RWPE1 (cell line): Measurements from ENCODE around the gene C11orf16.

Experiments used
- CTCF ChIA-PET: fragments of 350-600 bp; sonication (Branson Sonifier 250); formaldehyde crosslinking; extraction: SDS; loops from one replicate; lab custom pipeline; 2021; lab: Yijun Ruan, JAX
- POLR2A ChIA-PET: fragments of 400-600 bp; formaldehyde crosslinking; extraction: SDS; loops from one replicate; lab custom pipeline; 2020; ENCODE audit warnings: antibody characterized with exemption; ENCODE audit not compliant: low non-redundant PET; lab: Yijun Ruan, JAX
- DNase-seq: peaks from one replicate; pipeline ENCODE4 v3.0.0; 2012; ENCODE audit warnings: low spot score
- H3K27ac ChIP-seq: fragments of 450-650 bp; 2 replicates; pipeline ENCODE4 v1.5.1; 2017
- TF ChIP-seq, protein P1 (sequence below): fragments of 450-650 bp; conservative IDR thresholded peaks from 2 replicates; pipeline ENCODE4 v1.5.1; 2017; ENCODE audit warnings: low read depth, mild to moderate bottlenecking

Gene C11orf16

DNA sequence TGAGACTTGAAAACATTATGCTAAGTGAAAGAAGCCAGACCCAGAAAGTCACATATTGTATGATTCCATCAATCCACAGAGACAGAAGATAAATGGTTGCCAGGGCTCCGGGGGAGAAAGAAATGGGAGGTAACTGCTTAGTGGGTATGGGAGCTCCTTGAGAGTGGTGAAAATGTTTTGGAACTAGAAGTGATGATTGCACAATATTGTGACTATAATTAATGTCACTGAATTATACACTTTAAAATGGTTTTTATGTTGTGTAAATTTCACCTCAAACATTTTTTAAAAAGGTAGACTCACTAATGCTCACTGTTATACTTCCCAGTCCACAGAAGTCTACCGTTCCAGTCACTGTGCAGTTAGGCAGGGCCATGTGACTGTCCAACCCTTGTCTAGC, 54.0 kb downstream of the C11orf16 start:
- no peak for DNase-seq
- TF ChIP-seq, protein P1, sequence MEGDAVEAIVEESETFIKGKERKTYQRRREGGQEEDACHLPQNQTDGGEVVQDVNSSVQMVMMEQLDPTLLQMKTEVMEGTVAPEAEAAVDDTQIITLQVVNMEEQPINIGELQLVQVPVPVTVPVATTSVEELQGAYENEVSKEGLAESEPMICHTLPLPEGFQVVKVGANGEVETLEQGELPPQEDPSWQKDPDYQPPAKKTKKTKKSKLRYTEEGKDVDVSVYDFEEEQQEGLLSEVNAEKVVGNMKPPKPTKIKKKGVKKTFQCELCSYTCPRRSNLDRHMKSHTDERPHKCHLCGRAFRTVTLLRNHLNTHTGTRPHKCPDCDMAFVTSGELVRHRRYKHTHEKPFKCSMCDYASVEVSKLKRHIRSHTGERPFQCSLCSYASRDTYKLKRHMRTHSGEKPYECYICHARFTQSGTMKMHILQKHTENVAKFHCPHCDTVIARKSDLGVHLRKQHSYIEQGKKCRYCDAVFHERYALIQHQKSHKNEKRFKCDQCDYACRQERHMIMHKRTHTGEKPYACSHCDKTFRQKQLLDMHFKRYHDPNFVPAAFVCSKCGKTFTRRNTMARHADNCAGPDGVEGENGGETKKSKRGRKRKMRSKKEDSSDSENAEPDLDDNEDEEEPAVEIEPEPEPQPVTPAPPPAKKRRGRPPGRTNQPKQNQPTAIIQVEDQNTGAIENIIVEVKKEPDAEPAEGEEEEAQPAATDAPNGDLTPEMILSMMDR: no peak
- CTCF ChIA-PET: no interaction called here
- H3K27ac ChIP-seq: no peak overlapping the region
- POLR2A ChIA-PET: interaction anchor here (0.7 kb wide), 1 partner anchor 190 kb away, joined by 3 read pairs; no protein-coding TSS in a partner anchor

DNA sequence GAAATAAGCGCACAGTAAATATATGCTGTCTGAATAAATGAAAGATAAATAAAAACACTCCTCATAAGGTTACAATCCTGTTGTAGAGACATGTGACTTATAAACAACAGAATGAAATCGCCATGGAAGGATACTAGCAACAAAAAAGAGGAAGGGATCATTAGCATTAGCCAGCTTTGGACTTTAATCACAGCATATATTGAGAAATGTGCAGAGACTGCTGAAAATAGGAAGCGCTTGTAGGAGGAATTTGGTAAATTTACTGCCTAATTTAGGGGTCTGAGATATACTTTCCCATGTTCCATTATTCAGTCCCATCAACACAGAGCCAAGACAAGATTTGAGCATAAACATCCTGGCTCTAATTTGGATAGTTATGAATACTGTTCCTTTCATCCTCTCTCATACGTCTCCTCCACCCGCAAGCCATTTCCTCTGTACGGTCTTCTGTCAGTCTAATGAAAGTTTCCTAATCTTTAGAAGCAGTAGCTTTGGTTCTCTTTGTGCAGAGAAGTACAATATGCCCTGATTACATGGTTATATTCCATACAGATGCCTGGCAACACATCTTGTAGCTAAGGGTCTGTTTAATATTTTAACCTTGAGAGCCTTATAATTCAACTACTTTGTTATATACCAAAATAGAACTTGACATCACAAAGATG, 58.9 kb downstream of the C11orf16 start:
- no peak for DNase-seq
- TF ChIP-seq, protein P1: no peak
- H3K27ac ChIP-seq: no peak overlapping the region
- CTCF ChIA-PET: interaction anchor here (0.8 kb wide), 1 partner anchor 392 kb away, joined by 3 read pairs; the partner anchor contains the start of gene DENND5A
- POLR2A ChIA-PET: no interaction called here

DNA sequence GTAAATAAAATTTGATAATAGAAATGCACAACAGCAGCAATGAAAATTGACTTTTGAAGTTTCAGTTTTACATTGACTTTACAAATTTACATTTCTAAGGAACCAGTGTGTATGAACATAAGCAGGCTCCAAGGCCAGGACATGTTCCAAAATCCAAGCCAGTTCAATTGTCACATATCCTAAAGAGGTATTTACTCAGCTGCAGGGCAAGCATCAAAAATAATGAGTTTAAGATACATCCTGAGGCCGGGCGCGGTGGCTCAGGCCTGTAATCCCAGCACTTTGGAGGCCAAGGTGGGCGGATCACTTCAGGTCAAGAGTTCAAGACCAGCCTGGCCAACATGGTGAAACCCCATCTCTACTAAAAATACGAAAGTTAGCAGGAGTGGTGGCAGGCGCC, 60.8 kb downstream of the C11orf16 start:
- TF ChIP-seq, protein P1: no peak
- ChIA-PET CTCF (no interaction called here), POLR2A (no interaction called here)
- 0 out of 2 replicates have a peak overlapping the region, but pooled peaks have one; percentile 38 for H3K27ac ChIP-seq
- no peak for DNase-seq

DNA sequence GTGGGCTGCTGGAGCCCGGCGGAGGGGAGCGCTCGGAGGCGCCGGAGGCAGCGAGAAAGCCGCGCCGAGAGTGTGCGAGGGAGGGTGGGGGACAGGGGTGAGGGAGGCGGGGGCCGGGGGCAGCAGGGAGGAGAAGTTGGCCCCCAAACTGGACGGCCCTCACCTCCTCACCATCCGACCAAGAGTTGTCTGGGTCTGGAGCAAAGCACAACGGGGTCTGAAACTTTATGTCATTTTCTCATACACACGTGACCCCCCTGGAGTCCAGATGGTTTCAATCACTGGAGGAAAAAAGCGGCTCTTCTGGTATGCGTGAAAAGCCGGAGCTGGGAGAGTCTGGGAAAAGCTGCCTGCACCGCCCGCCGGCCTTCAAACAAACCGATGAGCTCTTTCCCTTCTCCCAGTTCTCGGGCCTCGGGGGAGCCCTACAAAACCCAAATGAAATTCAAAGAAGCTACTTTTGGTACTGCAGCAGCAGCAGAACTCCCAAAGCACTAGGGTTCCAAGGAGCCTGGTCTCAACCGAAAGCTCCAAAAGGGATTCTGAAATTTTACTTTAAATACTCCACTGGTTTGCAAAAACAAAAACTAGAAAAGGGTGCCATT, 61.5 kb downstream of the C11orf16 start:
- ChIA-PET CTCF (no interaction called here), POLR2A (interaction anchor here (1.0 kb wide), 1 partner anchor 151 kb away, joined by 3 read pairs; no protein-coding TSS in a partner anchor)
- peak overlapping the region; percentile 87 for H3K27ac ChIP-seq
- DNase-seq: peak; percentile 66
- TF ChIP-seq, protein P1: no peak

DNA sequence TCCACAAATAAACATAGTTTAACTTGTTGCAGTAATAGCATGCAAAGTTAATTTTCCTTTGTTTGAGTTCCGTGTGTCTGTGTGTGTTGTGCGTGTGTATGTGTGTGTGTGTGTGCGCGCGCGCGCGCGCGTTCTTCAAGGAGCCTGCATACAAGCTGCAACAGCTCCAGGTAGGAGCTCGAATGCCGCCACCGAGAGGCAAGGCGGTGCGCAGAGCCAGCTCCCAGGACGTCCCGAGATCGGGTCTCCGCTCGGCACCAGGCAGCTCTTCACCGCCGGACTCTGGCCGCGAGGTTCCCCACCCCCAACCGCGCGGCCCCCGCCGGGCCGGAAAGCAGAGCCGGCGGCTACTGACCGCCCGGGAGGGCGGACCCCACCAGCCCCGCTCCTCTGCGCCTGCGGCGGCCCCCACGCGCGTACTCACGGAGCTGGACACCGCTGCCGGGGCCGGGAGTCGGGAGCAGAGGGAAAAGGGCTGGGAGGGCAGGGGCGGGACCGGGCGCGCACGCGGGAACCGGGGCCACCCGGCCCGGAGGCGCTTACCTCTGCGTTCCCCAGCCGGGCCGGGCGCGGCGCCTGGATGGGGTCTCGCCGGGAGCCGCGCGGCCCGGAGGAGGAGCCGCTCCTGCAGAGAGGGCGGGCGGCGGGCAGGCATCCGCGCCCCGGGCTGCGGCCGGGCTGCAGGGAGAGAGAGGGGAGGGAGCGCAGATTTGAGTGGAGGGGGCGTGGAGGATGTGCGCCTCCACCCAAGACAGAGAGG, 62.2 kb downstream of the C11orf16 start:
- TF ChIP-seq, protein P1: 0 out of 2 replicates have a peak, but pooled peaks have one; percentile 9
- H3K27ac ChIP-seq: peak overlapping the region; percentile 87
- POLR2A ChIA-PET: interaction anchor here (0.6 to 1.0 kb wide), 5 partner anchors 53 to 188 kb away, joined by 3 to 10 read pairs (median 4); partner anchors contain the start of genes RPL27A and TRIM66
- CTCF ChIA-PET: interaction anchor here (0.9 kb wide), 1 partner anchor 102 kb away, joined by 3 read pairs; no protein-coding TSS in a partner anchor
- peak; percentile 45 for DNase-seq
